ENCODE measurements around the gene AKR1B1. TPM values are rescaled to one million over a fixed set of nuclear protein-coding genes. Genes with fewer than 3 reads are reported as not detected.

Gene AKR1B1
- total RNA-seq, 1 donor from 2014 or later, result 99.7 TPM

GRCh38 chr7:134463751-134464150 lies 4.9 kb upstream of the AKR1B1 start:
- Mint-ChIP-seq H3K36me3 (ENCODE audit: low read depth) (peaks cover 5% of the 10 kb centered on the region), H3K4me1 (ENCODE audit: low read depth) (peaks cover 13% of the 10 kb centered on the region), H3K27me3 (ENCODE audit: insufficient read depth) (peaks cover 5% of the 10 kb centered on the region), H3K4me3 (no peak overlapping the region), H3K9me3 (peaks cover 20% of the 10 kb centered on the region), H3K27ac (no peak overlapping the region)
- intact Hi-C loops (cut with micrococcal nuclease), result no loop called here
- DNase-seq (ENCODE audit: low spot score), result no peak

GRCh38 chr7:134462337-134462925 lies 3.5 kb upstream of the AKR1B1 start:
- no peak overlapping the region for H3K27ac Mint-ChIP-seq

GRCh38 chr7:134461916-134462315 lies 3.0 kb upstream of the AKR1B1 start:
- Mint-ChIP-seq H3K36me3 (ENCODE audit: low read depth) (peaks cover 9% of the 10 kb centered on the region), H3K4me1 (ENCODE audit: low read depth) (peaks cover 26% of the 10 kb centered on the region), H3K9me3 (peaks cover 20% of the 10 kb centered on the region), H3K27me3 (ENCODE audit: insufficient read depth) (peaks cover 2% of the 10 kb centered on the region), H3K4me3 (no peak overlapping the region), H3K27ac (no peak overlapping the region)
- no peak for DNase-seq (ENCODE audit: low spot score)
- intact Hi-C loops (cut with micrococcal nuclease), result no loop called here

More at GRCh38 chr7:134462337-134462925, 3.5 kb upstream of the AKR1B1 start:
- no peak for DNase-seq (ENCODE audit: low spot score)
- peaks cover 22% of the 10 kb centered on the region for H3K4me1 Mint-ChIP-seq (ENCODE audit: low read depth)
- H3K36me3 Mint-ChIP-seq (ENCODE audit: low read depth), result peaks cover 6% of the 10 kb centered on the region
- no peak overlapping the region for H3K4me3 Mint-ChIP-seq
- intact Hi-C loops (cut with micrococcal nuclease), result no loop called here
- peaks cover 2% of the 10 kb centered on the region for H3K27me3 Mint-ChIP-seq (ENCODE audit: insufficient read depth)
- H3K9me3 Mint-ChIP-seq, result peaks cover 20% of the 10 kb centered on the region

- intact Hi-C loops (cut with micrococcal nuclease), result loop anchor here (1.0 to 10.0 kb wide), 15 partner anchors 28 to 1525 kb away; partner anchors contain the start of genes AGBL3, BPGM, CNOT4 and CYREN
Measured at GRCh38 chr7:134459981-134460380, 1.1 kb upstream of the AKR1B1 start.

DNA sequence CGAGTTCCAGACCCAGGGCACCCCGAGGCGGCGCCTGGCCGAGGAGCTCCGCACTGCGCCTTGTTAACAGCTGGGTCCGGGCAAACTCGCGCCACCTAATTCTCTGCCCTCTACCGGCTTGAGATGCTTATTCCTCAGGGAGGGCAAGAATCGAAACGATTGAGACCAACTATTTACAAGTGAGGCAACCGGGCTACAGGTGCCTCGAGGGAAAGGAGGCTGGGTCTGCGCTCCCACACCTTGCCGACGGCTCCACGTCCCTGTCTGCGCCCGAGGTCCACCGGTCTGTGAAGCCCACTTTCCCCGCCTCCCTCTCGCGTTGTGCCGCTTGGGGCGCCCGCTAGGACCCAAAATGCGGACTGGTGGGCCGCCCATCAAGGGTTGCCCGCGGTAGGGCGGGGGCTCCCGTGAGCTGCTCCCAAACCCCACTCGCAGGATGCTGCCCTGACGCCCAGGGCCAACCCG lies 527 bp downstream of the AKR1B1 start:
- Mint-ChIP-seq H3K36me3 (ENCODE audit: low read depth) (peaks cover 13% of the 10 kb centered on the region), H3K27me3 (ENCODE audit: insufficient read depth) (no peaks in the 10 kb centered on the region), H3K9me3 (no peaks in the 10 kb centered on the region), H3K27ac (peak overlapping the region; percentile 29), H3K4me3 (peak overlapping the region; percentile 90), H3K4me1 (ENCODE audit: low read depth) (peaks cover 50% of the 10 kb centered on the region)
- peak; percentile 36 for DNase-seq (ENCODE audit: low spot score)
- intact Hi-C loops (cut with micrococcal nuclease), result loop anchor here (2.0 to 10.0 kb wide), 7 partner anchors 34 to 1526 kb away; partner anchors contain the start of genes CNOT4, CYREN, STMP1 and WDR91

More at GRCh38 chr7:134459981-134460380, 1.1 kb upstream of the AKR1B1 start:
- H3K9me3 Mint-ChIP-seq, result peaks cover 11% of the 10 kb centered on the region
- H3K27ac Mint-ChIP-seq, result no peak overlapping the region
- H3K4me1 Mint-ChIP-seq (ENCODE audit: low read depth), result peaks cover 34% of the 10 kb centered on the region
- no peak for DNase-seq (ENCODE audit: low spot score)
- peaks cover 16% of the 10 kb centered on the region for H3K36me3 Mint-ChIP-seq (ENCODE audit: low read depth)
- H3K4me3 Mint-ChIP-seq, result peak overlapping the region; percentile 51
- peaks cover 2% of the 10 kb centered on the region for H3K27me3 Mint-ChIP-seq (ENCODE audit: insufficient read depth)

- DNase-seq (ENCODE audit: low spot score), result no peak
- H3K27ac Mint-ChIP-seq, result no peak overlapping the region
- peaks cover 54% of the 10 kb centered on the region for H3K4me1 Mint-ChIP-seq (ENCODE audit: low read depth)
- H3K9me3 Mint-ChIP-seq, result no peaks in the 10 kb centered on the region
- H3K4me3 Mint-ChIP-seq, result peak overlapping the region; percentile 90
- no peaks in the 10 kb centered on the region for H3K27me3 Mint-ChIP-seq (ENCODE audit: insufficient read depth)
- intact Hi-C loops (cut with micrococcal nuclease), result loop anchor here (5.0 to 10.0 kb wide), 3 partner anchors 755 to 1528 kb away; partner anchors contain the start of genes STMP1 and WDR91
- peaks cover 16% of the 10 kb centered on the region for H3K36me3 Mint-ChIP-seq (ENCODE audit: low read depth)
Measured at GRCh38 chr7:134457210-134457609, 1.7 kb downstream of the AKR1B1 start.

- no peak for DNase-seq (ENCODE audit: low spot score)
- Mint-ChIP-seq H3K4me3 (peak overlapping the region; percentile 72), H3K9me3 (no peaks in the 10 kb centered on the region)
Measured at GRCh38 chr7:134454277-134454676, 4.6 kb downstream of the AKR1B1 start.

DNA sequence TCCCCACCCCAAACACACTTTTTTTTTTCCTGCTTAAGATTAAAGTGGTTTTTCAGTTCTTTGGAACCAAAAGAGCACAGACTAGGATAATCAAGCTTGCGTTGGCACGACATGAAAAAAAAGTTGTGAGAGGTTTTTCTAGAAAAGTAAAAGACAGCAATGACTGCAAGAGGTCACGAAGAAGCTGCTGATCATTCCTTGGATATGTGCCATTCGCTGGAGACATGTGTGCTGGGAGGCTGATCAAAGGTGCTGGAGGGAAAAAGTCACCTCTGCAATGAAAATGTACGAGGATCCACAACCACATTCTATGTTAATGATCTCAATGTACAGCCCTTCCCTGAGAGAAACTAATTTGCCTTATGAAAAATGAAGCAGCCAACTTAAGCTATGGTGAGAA lies 5.4 kb downstream of the AKR1B1 start:
- no peaks in the 10 kb centered on the region for H3K9me3 Mint-ChIP-seq
- H3K27ac Mint-ChIP-seq, result no peak overlapping the region
- DNase-seq (ENCODE audit: low spot score), result no peak
- peaks cover 44% of the 10 kb centered on the region for H3K4me1 Mint-ChIP-seq (ENCODE audit: low read depth)
- H3K4me3 Mint-ChIP-seq, result no peak overlapping the region
- peaks cover 30% of the 10 kb centered on the region for H3K36me3 Mint-ChIP-seq (ENCODE audit: low read depth)
- intact Hi-C loops (cut with micrococcal nuclease), result loop anchor here (10.0 kb wide), 2 partner anchors 1211 to 1531 kb away; partner anchors contain the start of gene STMP1
- H3K27me3 Mint-ChIP-seq (ENCODE audit: insufficient read depth), result no peaks in the 10 kb centered on the region

More at GRCh38 chr7:134454277-134454676, 4.6 kb downstream of the AKR1B1 start:
- H3K27ac Mint-ChIP-seq, result peak overlapping the region; percentile 78
- no peaks in the 10 kb centered on the region for H3K27me3 Mint-ChIP-seq (ENCODE audit: insufficient read depth)
- intact Hi-C loops (cut with micrococcal nuclease), result loop anchor here (10.0 kb wide), 2 partner anchors 1211 to 1531 kb away; partner anchors contain the start of gene STMP1
- peaks cover 47% of the 10 kb centered on the region for H3K4me1 Mint-ChIP-seq (ENCODE audit: low read depth)
- H3K36me3 Mint-ChIP-seq (ENCODE audit: low read depth), result peaks cover 27% of the 10 kb centered on the region

GRCh38 chr7:134452991-134453473 lies 5.9 kb downstream of the AKR1B1 start:
- intact Hi-C loops (cut with micrococcal nuclease), result loop anchor here (10.0 kb wide), 2 partner anchors 1212 to 1532 kb away; partner anchors contain the start of gene STMP1
- Mint-ChIP-seq H3K27me3 (ENCODE audit: insufficient read depth) (no peaks in the 10 kb centered on the region), H3K9me3 (no peaks in the 10 kb centered on the region), H3K27ac (no peak overlapping the region), H3K4me3 (no peak overlapping the region), H3K4me1 (ENCODE audit: low read depth) (peaks cover 45% of the 10 kb centered on the region), H3K36me3 (ENCODE audit: low read depth) (peaks cover 33% of the 10 kb centered on the region)
- DNase-seq (ENCODE audit: low spot score), result no peak

- peaks cover 32% of the 10 kb centered on the region for H3K36me3 Mint-ChIP-seq (ENCODE audit: low read depth)
- no peaks in the 10 kb centered on the region for H3K9me3 Mint-ChIP-seq
- no peak overlapping the region for H3K4me3 Mint-ChIP-seq
- intact Hi-C loops (cut with micrococcal nuclease), result loop anchor here (10.0 kb wide), 2 partner anchors 1212 to 1532 kb away; partner anchors contain the start of gene STMP1
- H3K27me3 Mint-ChIP-seq (ENCODE audit: insufficient read depth), result no peaks in the 10 kb centered on the region
- H3K4me1 Mint-ChIP-seq (ENCODE audit: low read depth), result peaks cover 39% of the 10 kb centered on the region
- H3K27ac Mint-ChIP-seq, result peak overlapping the region; percentile 65
- DNase-seq (ENCODE audit: low spot score), result no peak
Measured at GRCh38 chr7:134452419-134452838, 6.5 kb downstream of the AKR1B1 start.

DNA sequence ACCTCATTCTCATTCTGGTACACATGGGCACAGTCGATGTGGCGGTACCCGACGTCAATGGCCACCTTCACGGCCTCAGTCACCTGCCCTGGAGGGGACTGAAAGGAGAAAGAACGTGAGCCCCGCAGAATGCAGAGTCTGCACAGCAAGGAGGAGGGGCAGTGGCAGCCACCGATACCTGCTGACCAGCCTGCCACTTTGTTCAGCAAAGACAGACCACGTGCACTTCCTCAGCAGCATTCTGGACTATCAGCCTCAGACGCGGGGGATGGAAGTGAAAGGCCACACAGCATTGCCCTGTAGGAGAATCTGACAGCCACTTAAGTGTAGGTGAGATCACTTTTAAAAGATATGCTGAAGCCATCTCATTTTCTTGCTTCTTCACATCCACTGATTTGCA lies 7.2 kb downstream of the AKR1B1 start:
- no peaks in the 10 kb centered on the region for H3K9me3 Mint-ChIP-seq
- intact Hi-C loops (cut with micrococcal nuclease), result loop anchor here (10.0 kb wide), 2 partner anchors 1213 to 1533 kb away; partner anchors contain the start of gene STMP1
- no peak overlapping the region for H3K27ac Mint-ChIP-seq
- DNase-seq (ENCODE audit: low spot score), result no peak
- peaks cover 36% of the 10 kb centered on the region for H3K4me1 Mint-ChIP-seq (ENCODE audit: low read depth)
- H3K36me3 Mint-ChIP-seq (ENCODE audit: low read depth), result peaks cover 30% of the 10 kb centered on the region
- H3K27me3 Mint-ChIP-seq (ENCODE audit: insufficient read depth), result no peaks in the 10 kb centered on the region
- H3K4me3 Mint-ChIP-seq, result no peak overlapping the region

- H3K27ac Mint-ChIP-seq, result no peak overlapping the region
Measured at GRCh38 chr7:134450294-134451000, 8.5 kb downstream of the AKR1B1 start.

More at GRCh38 chr7:134450294-134451000, 8.5 kb downstream of the AKR1B1 start:
- H3K36me3 Mint-ChIP-seq (ENCODE audit: low read depth), result peaks cover 30% of the 10 kb centered on the region
- intact Hi-C loops (cut with micrococcal nuclease), result loop anchor here (10.0 kb wide), 2 partner anchors 1214 to 1534 kb away; partner anchors contain the start of gene STMP1
- no peak for DNase-seq (ENCODE audit: low spot score)
- H3K4me3 Mint-ChIP-seq, result no peak overlapping the region
- peaks cover 32% of the 10 kb centered on the region for H3K4me1 Mint-ChIP-seq (ENCODE audit: low read depth)
- peaks cover 1% of the 10 kb centered on the region for H3K27me3 Mint-ChIP-seq (ENCODE audit: insufficient read depth)
- H3K9me3 Mint-ChIP-seq, result no peaks in the 10 kb centered on the region

Measured in activated T-helper 1 cell treated with anti-CD3 and anti-CD28 coated beads, Interleukin-12 subunit alpha, Interleukin-12 subunit beta, Interleukin-2, Interleukin-4 antibody, amounts not matched to agents 30 ng/mL and 10 ng/mL and 1 ng/mL, durations not matched to agents 14 hours and 24 hours and 36 hours (primary cell).